T-helper 17 cell (primary cell): ENCODE results near the gene PIGBOS1. TPM values are rescaled to one million over a fixed set of nuclear protein-coding genes. Genes with fewer than 3 reads are reported as not detected.
"Not testable (repeated sequence)": the region's sequence is repeated elsewhere in the genome, so short reads cannot be mapped to it uniquely, and the experiment has no call there.

ENCODE experiments used
- ATAC-seq: fragments of 150-1000 bp; cut with Tn5 transposase; 2 replicates; pipeline ENCODE4 v1.10.0; 2021; ENCODE audit warnings: mild to moderate bottlenecking, moderate library complexity
- DNase-seq, 3 donors: peaks; one replicate each; pipeline versions ENCODE4 v3.0.0 to v3.0.0-alpha.2; 2020 to 2021
- H3K9me3 ChIP-seq: one replicate; pipeline ENCODE4 v1.7.0; 2013; ENCODE audit warnings: low read length, mild to moderate bottlenecking; ENCODE audit not compliant: control insufficient read depth, poor library complexity, severe bottlenecking
- H3K27ac Mint-ChIP-seq: one replicate; pipeline ENCODE4 v1.8.0; 2022; ENCODE audit warnings: mild to moderate bottlenecking, moderate library complexity, mixed read lengths
- H3K27me3 Mint-ChIP-seq: one replicate; pipeline ENCODE4 v1.8.0; 2022; ENCODE audit warnings: mixed read lengths
- H3K36me3 Mint-ChIP-seq: one replicate; pipeline ENCODE4 v1.8.0; 2022; ENCODE audit warnings: low read depth, mixed read lengths
- H3K4me1 Mint-ChIP-seq: one replicate; pipeline ENCODE4 v1.8.0; 2022; ENCODE audit warnings: mild to moderate bottlenecking, mixed read lengths
- H3K4me3 Mint-ChIP-seq: one replicate; pipeline ENCODE4 v1.8.0; 2022; ENCODE audit warnings: mild to moderate bottlenecking, moderate library complexity, mixed read lengths
- total RNA-seq, 4 donors: library from RNA in 2 of 4; stranded (reverse) in 2 of 4; gene quantifications; one replicate each; pipeline ENCODE4 v1.2.3 and lab custom pipeline; 2022 to 2026

The PIGBOS1 gene
- total RNA-seq, 2 donors from 2014 or later = 6.1 to 9.0 TPM

DNA sequence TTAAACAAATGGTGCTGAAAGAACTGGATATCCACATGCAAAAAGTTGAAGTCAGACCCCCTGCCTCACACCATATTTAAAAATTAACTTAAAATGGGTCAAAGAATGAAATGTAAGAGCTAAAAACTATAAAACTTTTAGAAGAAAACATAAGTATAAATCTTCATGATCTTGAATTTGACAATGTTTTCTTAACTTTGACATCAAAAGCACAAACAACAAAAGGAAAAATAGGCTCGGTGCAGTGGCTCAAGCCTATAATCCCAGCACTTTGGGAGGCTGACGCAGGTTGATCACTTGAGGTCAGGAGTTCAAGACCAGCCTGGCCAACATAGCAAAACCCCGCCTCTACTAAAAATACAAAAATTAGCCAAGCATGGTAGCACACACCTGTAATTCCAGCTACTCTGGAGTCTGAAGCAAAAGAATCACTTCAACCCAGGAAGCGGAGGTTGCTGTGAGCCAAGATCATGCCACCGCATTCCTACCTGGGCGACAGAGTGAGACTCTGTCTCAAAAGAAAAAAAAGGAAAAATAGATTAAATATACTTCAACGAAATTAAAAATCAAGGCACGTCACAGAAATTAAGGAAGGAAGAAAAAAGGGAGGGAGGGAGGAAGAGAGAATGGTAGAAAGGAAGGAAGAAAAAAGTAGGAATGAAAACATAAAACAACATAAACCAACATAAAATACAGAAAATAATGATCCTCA, 30.8 kb downstream of the PIGBOS1 start:
- Mint-ChIP-seq H3K4me3 (peak overlapping the region; percentile 96), H3K27me3 (no peaks in the 10 kb centered on the region), H3K36me3 (peaks cover 4% of the 10 kb centered on the region), H3K27ac (peak overlapping the region; percentile 96), H3K4me1 (peaks cover 48% of the 10 kb centered on the region)
- DNase-seq (no peak), ATAC-seq (no peak)
- H3K9me3 ChIP-seq = no peaks in the 10 kb centered on the region

DNA sequence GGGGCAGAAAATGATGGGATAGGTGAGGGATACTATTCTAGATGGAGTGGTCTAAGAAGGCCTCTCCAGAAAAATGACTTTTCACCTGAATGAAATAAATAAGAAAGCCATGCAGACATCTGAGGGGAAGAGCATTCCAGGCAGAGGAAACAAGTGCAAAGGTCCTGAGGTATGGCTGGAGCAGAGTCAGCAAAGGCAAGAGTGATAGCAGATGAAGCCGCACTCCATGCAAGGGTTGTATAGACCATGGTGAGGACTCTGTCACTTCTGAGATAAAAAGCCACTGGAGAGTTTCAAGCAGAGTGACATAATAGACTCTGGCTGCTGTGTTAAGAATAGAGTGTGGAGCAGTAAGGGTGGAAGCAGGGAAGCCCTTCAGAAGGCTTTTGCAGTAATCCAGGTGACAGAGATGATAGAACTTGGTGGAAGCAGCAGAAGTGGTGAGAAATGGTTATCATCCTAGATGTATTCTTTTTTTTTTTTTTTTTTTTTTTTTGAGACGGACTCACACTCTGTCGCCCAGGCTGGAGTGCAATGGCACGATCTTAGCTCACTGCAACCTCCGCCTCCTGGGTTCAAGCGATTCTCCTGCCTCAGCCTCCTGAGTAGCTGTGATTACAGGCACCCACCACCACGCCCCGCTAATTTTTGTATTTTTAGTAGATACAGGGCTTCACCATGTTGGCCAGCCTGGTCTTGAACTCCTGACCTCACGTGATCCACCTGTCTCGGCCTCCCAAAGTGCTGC, 32.3 kb downstream of the PIGBOS1 start:
- H3K4me3 Mint-ChIP-seq = peak overlapping the region; percentile 2
- H3K9me3 ChIP-seq, DNase-seq, H3K27me3 Mint-ChIP-seq, H3K36me3 Mint-ChIP-seq, ATAC-seq: not testable (repeated sequence)
- H3K4me1 Mint-ChIP-seq = peaks cover 62% of the 10 kb centered on the region
- peak overlapping the region; percentile 97 for H3K27ac Mint-ChIP-seq

GRCh38 chr15:55284426-55284825, 34.5 kb downstream of the PIGBOS1 start:
- DNase-seq (no peak), ATAC-seq (no peak)
- Mint-ChIP-seq H3K36me3 (peaks cover 4% of the 10 kb centered on the region), H3K4me3 (peak overlapping the region; percentile 19), H3K27ac (peak overlapping the region; percentile 97), H3K27me3 (no peaks in the 10 kb centered on the region), H3K4me1 (peaks cover 74% of the 10 kb centered on the region)
- H3K9me3 ChIP-seq = no peaks in the 10 kb centered on the region

DNA sequence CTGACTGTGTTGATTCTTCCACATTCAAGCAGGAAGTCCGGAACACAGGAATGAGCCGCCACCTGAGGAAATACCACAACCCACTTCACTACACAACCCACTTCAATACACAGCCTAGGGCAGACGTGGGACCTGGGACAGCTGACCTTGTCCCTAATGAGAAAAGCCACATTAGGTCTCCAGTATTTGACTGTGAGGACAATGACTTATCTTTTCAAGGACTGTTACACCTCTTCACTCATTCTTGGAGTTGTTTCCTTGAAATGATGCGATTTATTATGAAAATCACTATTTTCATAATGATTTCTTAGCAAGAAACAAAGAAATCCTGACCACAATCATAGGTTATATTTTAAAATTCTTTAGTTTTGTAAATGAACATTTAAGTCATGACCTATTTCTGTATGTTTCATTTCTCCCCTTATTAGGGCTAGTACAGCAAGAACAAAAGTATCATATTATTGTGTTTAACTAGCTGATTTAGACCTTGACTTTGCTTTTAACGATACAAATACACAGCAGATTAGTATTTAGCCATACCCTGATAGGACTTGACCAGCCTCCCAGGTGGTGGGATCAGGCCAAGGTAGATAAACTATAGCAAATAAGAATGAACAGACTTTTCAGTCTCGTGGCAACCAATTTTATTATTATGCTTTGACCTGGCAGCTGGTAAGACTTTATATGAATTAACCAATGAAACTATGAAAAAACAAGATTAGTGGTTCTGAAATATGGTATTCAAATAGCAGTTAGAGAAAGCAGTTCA, 35.4 kb downstream of the PIGBOS1 start:
- H3K4me1 Mint-ChIP-seq = peaks cover 78% of the 10 kb centered on the region
- no peak for DNase-seq
- peaks cover 4% of the 10 kb centered on the region for H3K36me3 Mint-ChIP-seq
- no peaks in the 10 kb centered on the region for H3K9me3 ChIP-seq
- no peaks in the 10 kb centered on the region for H3K27me3 Mint-ChIP-seq
- ATAC-seq = no peak
- H3K27ac Mint-ChIP-seq = peak overlapping the region; percentile 97
- peak overlapping the region; percentile 71 for H3K4me3 Mint-ChIP-seq

DNA sequence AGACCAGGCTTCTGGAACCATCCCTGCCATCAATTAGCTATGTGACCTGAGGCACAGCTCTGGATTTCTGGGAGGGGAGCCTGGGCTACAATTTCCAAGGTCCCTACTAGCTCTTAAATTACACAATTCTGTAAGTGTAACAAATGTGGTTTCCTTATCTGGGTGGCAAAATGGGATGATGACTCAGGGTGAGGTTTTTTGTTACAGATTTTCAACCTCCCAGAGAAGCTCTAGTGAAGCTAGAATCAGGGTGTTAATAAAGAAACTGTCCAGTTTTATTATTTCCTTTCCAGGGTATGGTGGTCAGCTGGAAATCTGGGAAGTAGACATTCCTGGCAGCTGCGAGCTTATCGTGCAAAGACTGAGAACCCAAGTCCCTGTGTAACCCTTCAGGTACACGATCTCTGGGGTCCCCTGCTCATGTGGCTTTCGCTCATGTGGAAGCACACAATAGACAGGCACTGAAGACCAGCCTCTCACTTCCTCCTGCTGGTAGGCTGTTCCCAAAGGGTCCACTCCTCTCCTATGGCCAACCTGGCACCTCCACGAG, 36.6 kb downstream of the PIGBOS1 start:
- no peaks in the 10 kb centered on the region for H3K27me3 Mint-ChIP-seq
- H3K9me3 ChIP-seq = no peaks in the 10 kb centered on the region
- peak overlapping the region; percentile 71 for H3K4me3 Mint-ChIP-seq
- DNase-seq = no peak
- peaks cover 77% of the 10 kb centered on the region for H3K4me1 Mint-ChIP-seq
- peak overlapping the region; percentile 97 for H3K27ac Mint-ChIP-seq
- peaks cover 4% of the 10 kb centered on the region for H3K36me3 Mint-ChIP-seq
- ATAC-seq = peak; percentile 52

- no peaks in the 10 kb centered on the region for H3K9me3 ChIP-seq
- no peak for DNase-seq
- Mint-ChIP-seq H3K36me3 (peaks cover 4% of the 10 kb centered on the region), H3K27ac (peak overlapping the region; percentile 97), H3K27me3 (no peaks in the 10 kb centered on the region), H3K4me3 (peak overlapping the region; percentile 68), H3K4me1 (peaks cover 81% of the 10 kb centered on the region)
- peak; percentile 31 for ATAC-seq
Observed at GRCh38 chr15:55281517-55282228, 37.2 kb downstream of the PIGBOS1 start.

- H3K9me3 ChIP-seq, ATAC-seq, H3K36me3 Mint-ChIP-seq, H3K27me3 Mint-ChIP-seq: not testable (repeated sequence)
- DNase-seq = peak in 1 of 3 donors; percentile 30
- H3K27ac Mint-ChIP-seq = peak overlapping the region; percentile 97
- H3K4me3 Mint-ChIP-seq = peak overlapping the region; percentile 41
- H3K4me1 Mint-ChIP-seq = peaks cover 76% of the 10 kb centered on the region
Observed at GRCh38 chr15:55280589-55280988, 38.3 kb downstream of the PIGBOS1 start.

DNA sequence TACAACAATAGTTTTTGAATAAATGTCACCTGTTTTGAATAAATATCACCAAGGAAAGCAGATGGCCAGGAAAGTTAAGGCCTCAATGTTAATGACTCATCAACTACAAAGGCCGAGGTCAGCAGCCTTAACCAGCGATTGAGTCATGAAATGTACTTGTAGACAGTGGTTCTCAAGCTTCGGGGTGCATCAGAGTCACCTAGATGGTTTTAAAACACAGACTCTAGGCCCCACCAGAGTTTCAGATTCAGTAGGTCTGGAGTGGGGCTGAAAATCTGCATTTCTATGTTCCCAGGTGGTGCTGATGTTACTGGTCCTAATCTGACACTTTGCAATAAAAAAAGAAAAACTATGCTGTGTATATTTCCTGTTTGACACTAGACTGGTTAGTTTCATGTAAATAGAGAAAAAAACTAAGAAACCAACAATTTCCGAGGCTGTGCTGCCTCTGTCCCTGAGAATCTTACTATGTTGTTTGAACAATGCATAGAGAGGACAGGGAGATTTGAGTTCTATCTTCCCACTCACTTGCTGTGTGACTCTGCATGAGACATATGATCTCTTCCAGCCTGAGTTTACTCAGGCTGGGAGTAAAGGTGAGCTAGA, 39.1 kb downstream of the PIGBOS1 start:
- no peaks in the 10 kb centered on the region for H3K9me3 ChIP-seq
- H3K27me3 Mint-ChIP-seq = no peaks in the 10 kb centered on the region
- peak overlapping the region; percentile 79 for H3K4me3 Mint-ChIP-seq
- H3K36me3 Mint-ChIP-seq = no peaks in the 10 kb centered on the region
- DNase-seq (peak in 1 of 3 donors; percentile 45), ATAC-seq (peak; percentile 68)
- peaks cover 74% of the 10 kb centered on the region for H3K4me1 Mint-ChIP-seq
- peak overlapping the region; percentile 97 for H3K27ac Mint-ChIP-seq

DNA sequence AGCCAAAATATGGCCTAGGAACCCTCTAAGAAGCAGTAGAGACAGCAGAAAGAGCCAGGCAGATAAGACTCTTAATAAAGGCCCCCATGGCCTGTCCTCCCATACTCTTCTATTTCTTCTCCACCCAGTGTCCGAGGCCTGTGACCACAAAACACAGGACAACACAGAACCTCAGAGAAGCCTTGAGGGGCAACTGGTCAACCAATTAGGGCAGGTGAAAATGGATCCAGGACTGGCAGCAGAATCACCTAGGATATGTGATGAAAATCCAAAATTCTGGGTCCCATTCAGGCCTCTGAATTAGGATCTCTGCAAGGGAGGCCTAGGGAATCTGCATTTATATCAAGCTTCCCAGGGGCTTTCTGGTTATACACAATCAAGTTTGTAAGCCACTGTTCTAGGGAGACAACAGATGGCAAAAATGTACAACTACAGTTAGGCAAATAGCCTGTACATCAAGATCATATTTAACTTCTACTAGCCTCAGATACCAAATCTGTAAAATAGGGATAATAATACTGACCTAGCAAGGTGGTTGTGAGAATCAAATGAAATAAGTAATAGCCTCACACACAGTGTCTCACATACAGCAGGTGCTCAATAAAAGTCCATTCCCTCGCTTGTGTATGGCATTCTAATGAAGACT, 39.7 kb downstream of the PIGBOS1 start:
- H3K36me3 Mint-ChIP-seq = peaks cover under 1% of the 10 kb centered on the region
- ATAC-seq (no peak), DNase-seq (no peak)
- H3K4me1 Mint-ChIP-seq = peaks cover 70% of the 10 kb centered on the region
- H3K27ac Mint-ChIP-seq = peak overlapping the region; percentile 97
- no peaks in the 10 kb centered on the region for H3K27me3 Mint-ChIP-seq
- H3K4me3 Mint-ChIP-seq = peak overlapping the region; percentile 79
- no peaks in the 10 kb centered on the region for H3K9me3 ChIP-seq

GRCh38 chr15:55277715-55278114, 41.2 kb downstream of the PIGBOS1 start:
- H3K36me3 Mint-ChIP-seq = peaks cover 2% of the 10 kb centered on the region
- peaks cover 67% of the 10 kb centered on the region for H3K4me1 Mint-ChIP-seq
- no peaks in the 10 kb centered on the region for H3K9me3 ChIP-seq
- no peak for ATAC-seq
- H3K4me3 Mint-ChIP-seq = peak overlapping the region; percentile 84
- H3K27ac Mint-ChIP-seq = peak overlapping the region; percentile 97
- no peak for DNase-seq
- H3K27me3 Mint-ChIP-seq = no peaks in the 10 kb centered on the region

DNA sequence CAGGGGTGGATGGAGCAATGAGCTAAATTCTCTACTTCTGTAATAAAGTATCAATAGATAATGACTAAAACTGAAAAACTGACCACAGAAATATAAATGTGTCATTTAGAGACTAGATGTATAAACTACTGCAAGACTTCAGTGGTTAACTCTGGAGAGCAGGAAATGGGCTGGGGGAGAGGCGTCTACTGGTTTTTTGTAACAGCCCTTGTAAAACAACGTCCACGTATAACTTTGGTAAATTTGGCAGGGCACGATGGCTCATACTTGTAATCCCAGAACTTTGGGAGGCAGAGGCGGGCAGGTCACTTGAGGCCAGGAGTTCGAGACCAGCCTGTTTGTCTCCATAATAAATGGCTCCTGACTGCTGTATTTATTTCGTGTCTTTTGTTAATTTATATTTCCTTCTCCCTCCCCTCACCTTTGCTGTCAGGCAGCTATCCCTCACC, 41.8 kb downstream of the PIGBOS1 start:
- ATAC-seq = peak; percentile 65

GRCh38 chr15:55276324-55276723, 42.6 kb downstream of the PIGBOS1 start:
- Mint-ChIP-seq H3K4me3 (no peak overlapping the region), H3K27me3 (no peaks in the 10 kb centered on the region), H3K36me3 (peaks cover 2% of the 10 kb centered on the region), H3K4me1 (peaks cover 62% of the 10 kb centered on the region), H3K27ac (peak overlapping the region; percentile 97)
- no peaks in the 10 kb centered on the region for H3K9me3 ChIP-seq
- ATAC-seq = no peak
- no peak for DNase-seq

More for the DNA sequence above, 41.8 kb downstream of the PIGBOS1 start:
- Mint-ChIP-seq H3K27ac (peak overlapping the region; percentile 97), H3K4me1 (peaks cover 65% of the 10 kb centered on the region), H3K27me3 (no peaks in the 10 kb centered on the region), H3K4me3 (peak overlapping the region; percentile 84), H3K36me3 (peaks cover 2% of the 10 kb centered on the region)
- no peaks in the 10 kb centered on the region for H3K9me3 ChIP-seq
- peak in 1 of 3 donors; percentile 33 for DNase-seq
